ENCODE measurements around the gene PTPRZ1. TPM values are rescaled to one million over a fixed set of nuclear protein-coding genes. Genes with fewer than 3 reads are reported as not detected.
A peak's percentile ranks its signal among the peaks of the same experiment; 100 is the strongest.

The PTPRZ1 gene
- total RNA-seq, 2 donors from 2014 or later: 5.1 to 11.7 TPM

DNA sequence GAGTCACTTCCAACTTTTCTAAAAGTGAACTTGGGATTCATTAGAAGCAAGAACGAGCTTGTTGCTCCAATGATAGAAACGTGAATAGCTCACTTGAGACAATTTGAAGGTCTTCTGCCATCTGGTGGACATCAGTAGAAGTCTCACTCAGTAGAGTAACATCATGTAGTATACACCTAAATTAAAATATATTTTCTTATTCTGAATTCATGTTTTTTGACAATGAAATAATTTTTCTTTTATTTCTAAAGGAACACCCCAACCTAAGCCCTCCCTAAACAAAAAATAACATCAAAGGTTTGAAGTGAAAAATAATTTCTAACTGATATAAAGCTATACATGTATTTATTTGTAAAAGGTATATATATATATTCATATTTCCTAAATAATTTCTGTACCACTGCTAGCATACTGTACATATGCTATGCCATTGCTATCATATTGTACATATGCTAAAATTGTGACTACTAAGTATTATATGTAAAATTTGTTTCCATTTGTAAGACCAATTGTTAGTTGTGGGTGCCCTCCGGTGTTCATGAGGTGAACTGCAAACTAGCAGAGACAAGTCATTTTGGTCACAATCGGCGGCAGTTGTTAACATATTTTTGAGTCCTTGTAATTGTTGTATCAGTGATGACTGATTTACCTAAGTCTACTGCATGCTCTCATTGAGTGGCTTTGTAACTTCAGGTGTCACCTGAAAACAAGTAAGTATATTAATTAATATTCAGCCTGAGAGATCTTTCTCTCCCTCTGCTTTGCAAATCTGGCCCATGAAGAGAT is 121.9 kb downstream of the PTPRZ1 start:
- H3K27ac ChIP-seq: no peak overlapping the region
- no peak overlapping the region for H3K4me3 ChIP-seq
- peak; percentile 89 for ATAC-seq (ENCODE audit: insufficient number of reproducible peaks, low FRiP score, low read depth)
- no peaks in the 10 kb centered on the region for H3K4me1 ChIP-seq (ENCODE audit: control insufficient read depth in 1 of 2, low read depth in 2 of 2)
- no peaks in the 10 kb centered on the region for H3K36me3 ChIP-seq
- H3K27me3 ChIP-seq (replicated peaks; ENCODE audit: insufficient read depth): no peaks in the 10 kb centered on the region
- TF ChIP-seq, protein P1, sequence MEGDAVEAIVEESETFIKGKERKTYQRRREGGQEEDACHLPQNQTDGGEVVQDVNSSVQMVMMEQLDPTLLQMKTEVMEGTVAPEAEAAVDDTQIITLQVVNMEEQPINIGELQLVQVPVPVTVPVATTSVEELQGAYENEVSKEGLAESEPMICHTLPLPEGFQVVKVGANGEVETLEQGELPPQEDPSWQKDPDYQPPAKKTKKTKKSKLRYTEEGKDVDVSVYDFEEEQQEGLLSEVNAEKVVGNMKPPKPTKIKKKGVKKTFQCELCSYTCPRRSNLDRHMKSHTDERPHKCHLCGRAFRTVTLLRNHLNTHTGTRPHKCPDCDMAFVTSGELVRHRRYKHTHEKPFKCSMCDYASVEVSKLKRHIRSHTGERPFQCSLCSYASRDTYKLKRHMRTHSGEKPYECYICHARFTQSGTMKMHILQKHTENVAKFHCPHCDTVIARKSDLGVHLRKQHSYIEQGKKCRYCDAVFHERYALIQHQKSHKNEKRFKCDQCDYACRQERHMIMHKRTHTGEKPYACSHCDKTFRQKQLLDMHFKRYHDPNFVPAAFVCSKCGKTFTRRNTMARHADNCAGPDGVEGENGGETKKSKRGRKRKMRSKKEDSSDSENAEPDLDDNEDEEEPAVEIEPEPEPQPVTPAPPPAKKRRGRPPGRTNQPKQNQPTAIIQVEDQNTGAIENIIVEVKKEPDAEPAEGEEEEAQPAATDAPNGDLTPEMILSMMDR (IDR thresholded peaks at IDR 0.05): peak; percentile 55
- H3K9me3 ChIP-seq: no peaks in the 10 kb centered on the region
- DNase-seq (ENCODE audit: low spot score): no peak

DNA sequence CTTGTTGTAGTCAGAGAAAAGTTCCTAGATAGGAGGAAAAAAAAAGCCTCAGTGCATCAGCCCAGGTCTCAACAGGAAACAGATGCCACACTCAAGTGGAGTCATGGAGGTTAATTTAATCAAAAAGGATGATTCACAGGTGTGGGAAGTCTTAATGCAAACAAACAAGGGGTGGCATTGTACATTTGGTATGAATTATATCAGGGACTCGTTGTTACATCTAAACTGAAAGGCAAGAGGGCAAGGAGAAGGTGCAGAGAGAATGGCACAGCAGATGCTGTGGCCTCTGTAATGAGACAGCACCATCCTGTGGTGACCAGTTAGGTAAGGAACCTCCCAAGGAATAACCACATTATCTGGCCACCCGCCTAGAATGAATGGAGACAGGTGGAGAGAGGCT is 133.7 kb downstream of the PTPRZ1 start:
- no peak overlapping the region for H3K4me3 ChIP-seq
- H3K36me3 ChIP-seq: no peaks in the 10 kb centered on the region
- no peaks in the 10 kb centered on the region for H3K9me3 ChIP-seq
- H3K4me1 ChIP-seq (ENCODE audit: control insufficient read depth in 1 of 2, low read depth in 2 of 2): no peaks in the 10 kb centered on the region
- H3K27ac ChIP-seq: no peak overlapping the region
- no peaks in the 10 kb centered on the region for H3K27me3 ChIP-seq (replicated peaks; ENCODE audit: insufficient read depth)
- DNase-seq (ENCODE audit: low spot score) (no peak), ATAC-seq (ENCODE audit: insufficient number of reproducible peaks, low FRiP score, low read depth) (no peak)
- TF ChIP-seq, protein P1 (IDR thresholded peaks at IDR 0.05): no peak

DNA sequence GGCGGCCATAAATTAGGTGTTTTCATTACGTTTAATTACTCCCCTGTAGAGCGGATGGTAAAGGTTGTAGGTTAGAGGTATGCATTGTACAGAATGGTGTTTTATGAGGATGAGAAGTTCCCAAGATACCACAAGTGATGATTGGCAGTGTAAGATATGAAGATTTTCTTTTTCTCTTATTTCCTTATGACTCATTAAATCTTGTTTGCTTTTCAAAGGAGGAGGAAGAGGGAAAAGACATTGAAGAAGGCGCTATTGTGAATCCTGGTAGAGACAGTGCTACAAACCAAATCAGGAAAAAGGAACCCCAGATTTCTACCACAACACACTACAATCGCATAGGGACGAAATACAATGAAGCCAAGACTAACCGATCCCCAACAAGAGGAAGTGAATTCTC is 137.2 kb downstream of the PTPRZ1 start:
- no peak overlapping the region for H3K27ac ChIP-seq
- no peak overlapping the region for H3K4me3 ChIP-seq
- H3K4me1 ChIP-seq (ENCODE audit: control insufficient read depth in 1 of 2, low read depth in 2 of 2): no peaks in the 10 kb centered on the region
- TF ChIP-seq, protein P1 (IDR thresholded peaks at IDR 0.05): no peak
- H3K9me3 ChIP-seq: no peaks in the 10 kb centered on the region
- no peaks in the 10 kb centered on the region for H3K27me3 ChIP-seq (replicated peaks; ENCODE audit: insufficient read depth)
- no peak for ATAC-seq (ENCODE audit: insufficient number of reproducible peaks, low FRiP score, low read depth)
- DNase-seq (ENCODE audit: low spot score): no peak
- H3K36me3 ChIP-seq: no peaks in the 10 kb centered on the region

DNA sequence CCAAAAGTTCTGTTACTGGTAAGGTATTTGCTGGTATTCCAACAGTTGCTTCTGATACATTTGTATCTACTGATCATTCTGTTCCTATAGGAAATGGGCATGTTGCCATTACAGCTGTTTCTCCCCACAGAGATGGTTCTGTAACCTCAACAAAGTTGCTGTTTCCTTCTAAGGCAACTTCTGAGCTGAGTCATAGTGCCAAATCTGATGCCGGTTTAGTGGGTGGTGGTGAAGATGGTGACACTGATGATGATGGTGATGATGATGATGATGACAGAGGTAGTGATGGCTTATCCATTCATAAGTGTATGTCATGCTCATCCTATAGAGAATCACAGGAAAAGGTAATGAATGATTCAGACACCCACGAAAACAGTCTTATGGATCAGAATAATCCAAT is 140.1 kb downstream of the PTPRZ1 start:
- no peak for ATAC-seq (ENCODE audit: insufficient number of reproducible peaks, low FRiP score, low read depth)
- no peaks in the 10 kb centered on the region for H3K9me3 ChIP-seq
- H3K4me3 ChIP-seq: no peak overlapping the region
- no peaks in the 10 kb centered on the region for H3K36me3 ChIP-seq
- no peaks in the 10 kb centered on the region for H3K4me1 ChIP-seq (ENCODE audit: control insufficient read depth in 1 of 2, low read depth in 2 of 2)
- TF ChIP-seq, protein P1 (IDR thresholded peaks at IDR 0.05): no peak
- H3K27me3 ChIP-seq (replicated peaks; ENCODE audit: insufficient read depth): no peaks in the 10 kb centered on the region
- H3K27ac ChIP-seq: no peak overlapping the region
- no peak for DNase-seq (ENCODE audit: low spot score)

DNA sequence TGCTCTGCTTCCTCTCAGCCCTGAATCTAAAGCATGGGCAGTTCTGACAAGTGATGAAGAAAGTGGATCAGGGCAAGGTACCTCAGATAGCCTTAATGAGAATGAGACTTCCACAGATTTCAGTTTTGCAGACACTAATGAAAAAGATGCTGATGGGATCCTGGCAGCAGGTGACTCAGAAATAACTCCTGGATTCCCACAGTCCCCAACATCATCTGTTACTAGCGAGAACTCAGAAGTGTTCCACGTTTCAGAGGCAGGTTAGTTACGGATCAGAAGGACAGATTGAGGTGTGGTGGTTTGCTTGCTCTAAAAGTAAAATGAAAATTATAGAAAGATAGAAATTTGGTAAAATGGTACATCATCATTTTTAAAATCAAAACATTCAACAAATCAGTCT is 140.7 kb downstream of the PTPRZ1 start:
- DNase-seq (ENCODE audit: low spot score) (no peak), ATAC-seq (ENCODE audit: insufficient number of reproducible peaks, low FRiP score, low read depth) (no peak)
- Histone ChIP-seq H3K4me1 (ENCODE audit: control insufficient read depth in 1 of 2, low read depth in 2 of 2) (no peaks in the 10 kb centered on the region), H3K36me3 (no peaks in the 10 kb centered on the region), H3K27ac (no peak overlapping the region), H3K4me3 (no peak overlapping the region), H3K27me3 (replicated peaks; ENCODE audit: insufficient read depth) (no peaks in the 10 kb centered on the region), H3K9me3 (no peaks in the 10 kb centered on the region)
- TF ChIP-seq, protein P1 (IDR thresholded peaks at IDR 0.05): no peak

Data from thoracic aorta (tissue), 2 donors.